HepG2 (cell line): ENCODE measurements around the gene SLC6A9. TPM values are rescaled to one million over a fixed set of nuclear protein-coding genes. Genes with fewer than 3 reads are reported as not detected.
A peak's percentile ranks its signal among the peaks of the same experiment; 100 is the strongest.

ENCODE experiments used
- ATAC-seq: fragments of 200-7000 bp; cut with Tn5 transposase; 3 replicates; pipeline ENCODE4 v1.9.1; 2020; ENCODE audit warnings: mild to moderate bottlenecking, moderate library complexity
- BruUV-seq: library from RNA; stranded (reverse); fragments of 400-500 nt; replicated peaks from 2 replicates; lab custom pipeline; 2021; lab: Mats Ljungman, UMichigan
- CTCF ChIA-PET: fragments of 300-600 bp; formaldehyde crosslinking; extraction: SDS; loops from one replicate; lab custom pipeline; 2021; ENCODE audit warnings: low total read pairs, inconsistent platforms, low intra/inter-chr PET ratio; lab: Yijun Ruan, JAX
- POLR2A ChIA-PET: fragments of 350-600 bp; sonication (Branson Sonifier 250); formaldehyde crosslinking; loops from one replicate; lab custom pipeline; 2020; ENCODE audit warnings: antibody characterized with exemption, inconsistent platforms; lab: Yijun Ruan, JAX
- DNase-seq: peaks from one replicate; pipeline ENCODE4 v3.0.0-alpha.2; 2015; ENCODE audit warnings: low spot score
- FAIRE-seq: peaks from 3 replicates; lab custom pipeline; 2011; peaks lifted over from hg19 to GRCh38; lab: Jason Lieb, UNC
- H2AFZ ChIP-seq: one replicate; pipeline ENCODE4 v1.6.1; 2011; ENCODE audit warnings: low read length, inconsistent platforms
- H3K27ac ChIP-seq: fragments of 300-600 bp; 3 replicates; pipeline ENCODE4 v1.8.0; 2011; ENCODE audit warnings: mixed run types, mild to moderate bottlenecking, mixed read lengths, low read length, inconsistent platforms; ENCODE audit not compliant: insufficient read depth; ENCODE audit errors: extremely low read length
- H3K27me3 ChIP-seq, 2 experiments: fragments of 200-600 bp in 1 of 2; 2 replicates in 1 of 2; 3 replicates in 1 of 2; pipeline versions ENCODE4 v1.6.0 to v1.8.0; 2011; ENCODE audit warnings: low read length in 2 of 2, mild to moderate bottlenecking in 2 of 2, moderate library complexity in 2 of 2, inconsistent platforms in 1 of 2; ENCODE audit not compliant: insufficient read depth in 2 of 2, control insufficient read depth in 1 of 2
- H3K36me3 ChIP-seq, 2 experiments: fragments of 200-600 bp in 1 of 2; replicated peaks in 1 of 2; 2 replicates in 1 of 2; 3 replicates in 1 of 2; pipeline versions ENCODE4 v1.5.1 to v1.8.0; 2011; ENCODE audit warnings: low read length in 2 of 2, inconsistent platforms in 1 of 2; ENCODE audit not compliant: insufficient read depth in 2 of 2, control insufficient read depth in 1 of 2
- H3K4me1 ChIP-seq: 2 replicates; pipeline ENCODE4 v1.5.1; 2012; ENCODE audit warnings: low read length, inconsistent platforms; ENCODE audit not compliant: insufficient read depth
- H3K4me2 ChIP-seq: 2 replicates; pipeline ENCODE4 v1.6.0; 2011; ENCODE audit warnings: low read depth, low read length, inconsistent platforms
- H3K4me3 ChIP-seq, 3 experiments: fragments of 200-600 bp in 1 of 3; sonication (generic), shearing (Covaris generic) in 1 of 3; replicated peaks in 1 of 3; 2 replicates each; pipeline ENCODE4 v1.5.1; 2011 to 2016; ENCODE audit warnings: low read length in 3 of 3, inconsistent platforms in 2 of 3, low read depth in 2 of 3, mild to moderate bottlenecking in 2 of 3, control low read depth in 1 of 3, mixed read lengths in 1 of 3; ENCODE audit not compliant: insufficient read depth in 1 of 3
- H3K79me2 ChIP-seq: one replicate; pipeline ENCODE4 v1.6.1; 2011; ENCODE audit warnings: low read length, inconsistent platforms; ENCODE audit not compliant: insufficient read depth
- H3K9ac ChIP-seq: 2 replicates; pipeline ENCODE4 v1.6.0; 2011; ENCODE audit warnings: mild to moderate bottlenecking, low read depth, low read length, inconsistent platforms; ENCODE audit not compliant: insufficient read depth
- H3K9me3 ChIP-seq: 2 replicates; pipeline ENCODE4 v1.5.1; 2012; ENCODE audit warnings: mild to moderate bottlenecking, low read length
- H4K20me1 ChIP-seq: 2 replicates; pipeline ENCODE4 v1.6.0; 2011; ENCODE audit warnings: inconsistent platforms, mild to moderate bottlenecking, low read length, moderate library complexity; ENCODE audit not compliant: insufficient read depth
- ELF1 ChIP-seq: sonication (generic); formaldehyde crosslinking; IDR thresholded peaks from 2 replicates; pipeline ENCODE4 v1.4.0; 2020; ENCODE audit warnings: missing genetic modification reagents
- GABPB1 ChIP-seq: IDR thresholded peaks from 2 replicates; pipeline ENCODE4 v1.6.1; 2016; ENCODE audit warnings: mild to moderate bottlenecking, missing genetic modification reagents, moderate library complexity, missing compliant biosample characterization
- HNRNPL ChIP-seq: fragments of 200-400 bp; formaldehyde crosslinking; IDR thresholded peaks from 2 replicates; pipeline ENCODE4 v1.6.1; 2017; ENCODE audit warnings: mild to moderate bottlenecking, low read depth, low read length
- NFYB ChIP-seq: sonication (generic); formaldehyde crosslinking; IDR thresholded peaks from 2 replicates; pipeline ENCODE4 v1.4.0; 2020; ENCODE audit warnings: missing genetic modification reagents
- NFYC ChIP-seq: IDR thresholded peaks from 2 replicates; pipeline ENCODE4 v1.6.1; 2016; ENCODE audit warnings: missing genetic modification reagents, missing compliant biosample characterization
- NR2C2 ChIP-seq: sonication (generic); formaldehyde crosslinking; IDR thresholded peaks from 2 replicates; pipeline ENCODE4 v1.4.0; 2020; ENCODE audit warnings: missing genetic modification reagents, mild to moderate bottlenecking, moderate library complexity, borderline replicate concordance
- RFX1 ChIP-seq: fragments of 450-650 bp; IDR thresholded peaks from 2 replicates; pipeline ENCODE4 v1.6.1; 2017
- SIN3A ChIP-seq: IDR thresholded peaks from 2 replicates; pipeline ENCODE4 v1.6.1; 2011; ENCODE audit warnings: low read depth, mild to moderate bottlenecking, control low read depth, low read length, borderline replicate concordance
- ZNF333 ChIP-seq: sonication (generic); formaldehyde crosslinking; IDR thresholded peaks from 2 replicates; pipeline ENCODE4 v1.4.0; 2020; ENCODE audit warnings: mild to moderate bottlenecking, missing genetic modification reagents, borderline replicate concordance
- ZNF687 ChIP-seq: sonication (generic); formaldehyde crosslinking; IDR thresholded peaks from 2 replicates; pipeline ENCODE4 v1.5.1; 2020; ENCODE audit warnings: mild to moderate bottlenecking, missing genetic modification reagents, moderate library complexity
- ZNF777 ChIP-seq: sonication (generic); formaldehyde crosslinking; IDR thresholded peaks from 2 replicates; pipeline ENCODE4 v1.4.0; 2020; ENCODE audit warnings: missing genetic modification reagents
- WGBS: methylation state at CpG from one replicate; pipeline ENCODE4 v1.1.6; 2017; ENCODE audit warnings: low lambda C conversion rate; 5-methylcytosine and 5-hydroxymethylcytosine counted together
- in situ Hi-C: cut with HindIII; loops from 2 replicates; pipeline ENCODE4 v1.10.0; 2017; ENCODE audit warnings: low pct_unique_long_range_greater_than_20kb; ENCODE audit not compliant: extremely low pct_ligation_motif_present
- intact Hi-C: fragments of 100-400 bp; cut with micrococcal nuclease; formaldehyde crosslinking; loops from one replicate; pipeline ENCODE4 v1.10.0; 2022; ENCODE audit not compliant: unreplicated experiment
- polyA plus RNA-seq, 8 experiments: library from polyadenylated mRNA; depleted of rRNA in 3 of 8; stranded (reverse) in 7 of 8; unstranded in 1 of 8; fragments of >200 nt; fragmentation: Illumina TruSeq in 4 of 8; extraction: Trizol in 4 of 8; gene quantifications; 2 replicates each; pipeline versions ENCODE4 v1.2.1 to v1.2.3, GENCODE V29; 2011 to 2016; ENCODE audit warnings: low read depth in 4 of 8, missing spikeins in 1 of 8, mixed read lengths in 1 of 8; ENCODE audit not compliant: insufficient read depth in 1 of 8
- total RNA-seq, 5 experiments: library from RNA; depleted of rRNA; stranded (reverse); fragments of >200 nt; fragmentation: Illumina TruSeq; extraction: Trizol; gene quantifications; 2 replicates each; pipeline ENCODE4 v1.2.3, GENCODE V29; 2016; ENCODE audit warnings: low read depth in 1 of 5
- TF ChIP-seq, protein P1 (sequence below): sonication (generic); formaldehyde crosslinking; conservative IDR thresholded peaks from 2 replicates; pipeline ENCODE4 v1.5.0; 2020; ENCODE audit warnings: missing genetic modification reagents
- TF ChIP-seq, protein P2 (sequence below): sonication (generic); formaldehyde crosslinking; IDR thresholded peaks from 2 replicates; pipeline ENCODE4 v1.4.0; 2020; ENCODE audit warnings: missing genetic modification reagents
- TF ChIP-seq, protein P3 (sequence below): sonication (generic); formaldehyde crosslinking; IDR thresholded peaks from 2 replicates; pipeline ENCODE4 v1.9.0; 2022; ENCODE audit warnings: low read depth, missing genetic modification reagents

SLC6A9 gene
- total and polyA plus RNA-seq, 2 of the 13 experiments (the other 11 are each of a cell fraction or from before 2014, with no cell fraction given): 8.5 to 9.9 TPM

DNA sequence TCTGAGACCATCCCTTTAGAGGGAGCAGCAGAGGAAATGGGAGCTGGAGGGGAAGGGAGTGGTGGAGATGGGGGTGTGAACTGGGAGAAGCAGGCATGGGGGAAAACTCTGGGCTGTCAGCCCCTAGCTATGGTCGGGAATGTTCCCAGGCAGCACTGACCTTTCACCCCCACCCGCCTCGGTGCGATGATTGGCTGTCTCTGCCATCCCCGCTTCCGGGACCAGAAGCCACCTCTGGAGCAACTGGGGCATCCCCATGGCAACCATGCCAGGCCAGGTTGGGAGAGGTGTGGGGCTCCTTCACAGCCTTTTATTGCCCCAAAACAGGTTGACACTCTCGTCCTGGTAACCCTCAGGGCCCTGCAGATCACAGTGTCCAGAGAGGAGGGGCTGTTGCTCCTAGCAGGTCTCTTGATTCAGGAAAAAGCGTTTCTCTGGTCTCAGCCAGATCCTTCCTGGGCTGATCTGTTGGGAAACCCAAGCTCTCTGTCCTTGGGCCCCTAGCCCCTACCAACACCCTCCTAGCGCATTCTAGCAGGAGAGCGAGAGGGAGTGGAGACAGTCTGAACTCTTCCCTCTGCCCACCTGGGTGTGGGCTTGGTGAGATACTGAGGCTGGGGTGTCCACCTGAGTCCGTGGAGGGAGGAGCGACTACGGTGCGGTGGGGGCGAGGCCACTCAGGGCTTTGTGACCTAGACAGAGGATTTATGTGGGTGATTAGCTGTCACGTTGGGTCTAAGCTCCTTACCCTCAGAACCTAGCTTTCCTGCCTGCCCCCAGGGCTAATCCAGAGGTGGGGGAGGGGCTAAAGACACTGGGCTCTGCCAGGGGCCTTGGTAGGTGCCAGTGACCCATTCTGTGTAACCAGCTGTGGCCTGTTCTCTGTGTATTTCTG lies 12.2 kb upstream of the SLC6A9 start:
- BruUV-seq: no TSS peak
- in situ Hi-C loops: loop anchor here (10.0 kb wide), 1 partner anchor 289 kb away; no protein-coding TSS in a partner anchor
- TF ChIP-seq SIN3A: 0 out of 2 replicates have a peak, but pooled peaks have one; percentile 30
- no peak for TF ChIP-seq ZNF333 (CRISPR knock-in tag)
- TF ChIP-seq, protein P1, sequence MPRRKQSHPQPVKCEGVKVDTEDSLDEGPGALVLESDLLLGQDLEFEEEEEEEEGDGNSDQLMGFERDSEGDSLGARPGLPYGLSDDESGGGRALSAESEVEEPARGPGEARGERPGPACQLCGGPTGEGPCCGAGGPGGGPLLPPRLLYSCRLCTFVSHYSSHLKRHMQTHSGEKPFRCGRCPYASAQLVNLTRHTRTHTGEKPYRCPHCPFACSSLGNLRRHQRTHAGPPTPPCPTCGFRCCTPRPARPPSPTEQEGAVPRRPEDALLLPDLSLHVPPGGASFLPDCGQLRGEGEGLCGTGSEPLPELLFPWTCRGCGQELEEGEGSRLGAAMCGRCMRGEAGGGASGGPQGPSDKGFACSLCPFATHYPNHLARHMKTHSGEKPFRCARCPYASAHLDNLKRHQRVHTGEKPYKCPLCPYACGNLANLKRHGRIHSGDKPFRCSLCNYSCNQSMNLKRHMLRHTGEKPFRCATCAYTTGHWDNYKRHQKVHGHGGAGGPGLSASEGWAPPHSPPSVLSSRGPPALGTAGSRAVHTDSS (CRISPR knock-in tag): no peak
- TF ChIP-seq, protein P2, sequence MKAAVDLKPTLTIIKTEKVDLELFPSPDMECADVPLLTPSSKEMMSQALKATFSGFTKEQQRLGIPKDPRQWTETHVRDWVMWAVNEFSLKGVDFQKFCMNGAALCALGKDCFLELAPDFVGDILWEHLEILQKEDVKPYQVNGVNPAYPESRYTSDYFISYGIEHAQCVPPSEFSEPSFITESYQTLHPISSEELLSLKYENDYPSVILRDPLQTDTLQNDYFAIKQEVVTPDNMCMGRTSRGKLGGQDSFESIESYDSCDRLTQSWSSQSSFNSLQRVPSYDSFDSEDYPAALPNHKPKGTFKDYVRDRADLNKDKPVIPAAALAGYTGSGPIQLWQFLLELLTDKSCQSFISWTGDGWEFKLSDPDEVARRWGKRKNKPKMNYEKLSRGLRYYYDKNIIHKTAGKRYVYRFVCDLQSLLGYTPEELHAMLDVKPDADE (CRISPR knock-in tag): no peak
- TF ChIP-seq NFYB (CRISPR knock-in tag): peak; percentile 71
- TF ChIP-seq, protein P3, sequence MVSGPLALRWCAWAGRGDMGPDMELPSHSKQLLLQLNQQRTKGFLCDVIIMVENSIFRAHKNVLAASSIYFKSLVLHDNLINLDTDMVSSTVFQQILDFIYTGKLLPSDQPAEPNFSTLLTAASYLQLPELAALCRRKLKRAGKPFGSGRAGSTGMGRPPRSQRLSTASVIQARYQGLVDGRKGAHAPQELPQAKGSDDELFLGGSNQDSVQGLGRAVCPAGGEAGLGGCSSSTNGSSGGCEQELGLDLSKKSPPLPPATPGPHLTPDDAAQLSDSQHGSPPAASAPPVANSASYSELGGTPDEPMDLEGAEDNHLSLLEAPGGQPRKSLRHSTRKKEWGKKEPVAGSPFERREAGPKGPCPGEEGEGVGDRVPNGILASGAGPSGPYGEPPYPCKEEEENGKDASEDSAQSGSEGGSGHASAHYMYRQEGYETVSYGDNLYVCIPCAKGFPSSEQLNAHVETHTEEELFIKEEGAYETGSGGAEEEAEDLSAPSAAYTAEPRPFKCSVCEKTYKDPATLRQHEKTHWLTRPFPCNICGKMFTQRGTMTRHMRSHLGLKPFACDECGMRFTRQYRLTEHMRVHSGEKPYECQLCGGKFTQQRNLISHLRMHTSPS (CRISPR knock-in tag): peak; percentile 47; the same call in 1 of the 2 replicates
- TF ChIP-seq RFX1: peak; percentile 12; the same call in 1 of the 2 replicates
- peak; percentile 92 for TF ChIP-seq NR2C2 (CRISPR knock-in tag)
- TF ChIP-seq NFYC: peak; percentile 65
- peak; percentile 80 for TF ChIP-seq HNRNPL
- peak; percentile 58 for TF ChIP-seq GABPB1 (CRISPR knock-in tag)
- peak; percentile 83 for TF ChIP-seq ELF1 (CRISPR knock-in tag)
- peak; percentile 64 for TF ChIP-seq ZNF687 (CRISPR knock-in tag)
- TF ChIP-seq ZNF777 (CRISPR knock-in tag): no peak

More for the DNA sequence above, 12.2 kb upstream of the SLC6A9 start:
- ATAC-seq: peak; percentile 64
- intact Hi-C loops: no loop called here
- H3K27ac ChIP-seq: no peak overlapping the region
- H2AFZ ChIP-seq: peak overlapping the region; percentile 63
- H3K9me3 ChIP-seq: no peaks in the 10 kb centered on the region
- ChIA-PET POLR2A (interaction anchor here (1.0 to 2.7 kb wide), 5 partner anchors 11 to 56 kb away, joined by 3 to 22 read pairs (median 3); partner anchors contain the start of gene SLC6A9), CTCF (no interaction called here)
- H4K20me1 ChIP-seq: no peaks in the 10 kb centered on the region
- H3K9ac ChIP-seq: no peak overlapping the region; the same call in 1 of the 2 replicates
- no peak for FAIRE-seq
- DNase-seq: no peak
- no peaks in the 10 kb centered on the region; a peak in 2 of 5 replicates for H3K27me3 ChIP-seq
- WGBS: 22% methylated on average over 8 of the region's 16 CpGs
- peak overlapping the region; percentile 74 for H3K4me2 ChIP-seq
- H3K4me3 ChIP-seq: peak overlapping the region in 2 of 3 experiments; percentile 1 to 57; a peak in 2 of 6 replicates
- H3K79me2 ChIP-seq: no peaks in the 10 kb centered on the region
- H3K36me3 ChIP-seq: no peaks in the 10 kb centered on the region
- H3K4me1 ChIP-seq: peaks cover 37% of the 10 kb centered on the region
